HG02798 (cell line): ENCODE measurements around the gene DLK2.
A peak's percentile ranks its signal among the peaks of the same experiment; 100 is the strongest.
"Not testable (repeated sequence)": the region's sequence is repeated elsewhere in the genome, so short reads cannot be mapped to it uniquely, and the experiment has no call there.

Experiments
- ATAC-seq: cut with Tn5 transposase; IDR thresholded peaks from one replicate; pipeline ENCODE4 v1.9.1; 2021; ENCODE audit warnings: mild to moderate bottlenecking; ENCODE audit not compliant: unreplicated experiment, poor library complexity

The DLK2 gene

DNA sequence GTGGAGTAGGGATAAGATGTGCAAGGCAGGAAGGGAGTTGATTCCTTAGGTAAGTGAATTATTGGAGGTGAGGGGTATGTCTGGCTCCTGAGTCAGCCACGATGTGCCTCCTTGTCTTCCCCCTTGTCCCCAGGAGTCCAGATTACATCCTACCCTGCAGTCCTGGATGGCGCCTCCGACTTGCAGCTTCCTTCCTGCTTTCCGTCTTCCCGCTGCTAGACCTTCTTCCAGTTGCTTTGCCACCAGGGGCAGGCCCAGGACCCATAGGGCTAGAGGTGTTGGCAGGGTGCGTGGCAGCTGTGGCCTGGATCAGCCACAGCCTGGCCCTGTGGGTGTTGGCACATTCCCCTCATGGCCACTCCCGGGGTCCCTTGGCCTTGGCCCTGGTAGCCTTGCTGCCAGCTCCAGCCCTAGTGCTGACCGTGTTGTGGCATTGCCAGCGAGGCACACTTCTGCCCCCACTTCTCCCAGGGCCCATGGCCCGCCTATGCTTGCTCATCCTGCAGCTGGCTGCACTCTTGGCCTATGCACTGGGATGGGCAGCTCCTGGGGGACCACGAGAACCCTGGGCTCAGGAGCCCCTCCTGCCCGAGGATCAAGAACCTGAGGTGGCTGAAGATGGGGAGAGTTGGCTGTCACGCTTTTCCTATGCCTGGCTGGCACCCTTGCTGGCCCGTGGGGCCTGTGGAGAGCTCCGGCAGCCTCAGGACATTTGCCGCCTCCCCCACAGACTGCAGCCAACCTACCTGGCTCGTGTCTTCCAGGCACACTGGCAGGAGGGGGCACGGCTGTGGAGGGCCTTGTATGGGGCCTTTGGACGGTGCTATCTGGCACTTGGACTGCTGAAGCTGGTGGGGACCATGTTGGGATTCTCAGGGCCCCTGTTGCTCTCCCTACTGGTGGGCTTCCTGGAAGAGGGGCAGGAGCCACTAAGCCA, 23.1 kb downstream of the DLK2 start:
- ATAC-seq, result no peak

- ATAC-seq, result no peak
These were observed 26.5 kb downstream of the DLK2 start for GRCh38 chr6:43428874-43429273.

- ATAC-seq, result no peak
These were observed 27.2 kb downstream of the DLK2 start for GRCh38 chr6:43428112-43428570.

DNA sequence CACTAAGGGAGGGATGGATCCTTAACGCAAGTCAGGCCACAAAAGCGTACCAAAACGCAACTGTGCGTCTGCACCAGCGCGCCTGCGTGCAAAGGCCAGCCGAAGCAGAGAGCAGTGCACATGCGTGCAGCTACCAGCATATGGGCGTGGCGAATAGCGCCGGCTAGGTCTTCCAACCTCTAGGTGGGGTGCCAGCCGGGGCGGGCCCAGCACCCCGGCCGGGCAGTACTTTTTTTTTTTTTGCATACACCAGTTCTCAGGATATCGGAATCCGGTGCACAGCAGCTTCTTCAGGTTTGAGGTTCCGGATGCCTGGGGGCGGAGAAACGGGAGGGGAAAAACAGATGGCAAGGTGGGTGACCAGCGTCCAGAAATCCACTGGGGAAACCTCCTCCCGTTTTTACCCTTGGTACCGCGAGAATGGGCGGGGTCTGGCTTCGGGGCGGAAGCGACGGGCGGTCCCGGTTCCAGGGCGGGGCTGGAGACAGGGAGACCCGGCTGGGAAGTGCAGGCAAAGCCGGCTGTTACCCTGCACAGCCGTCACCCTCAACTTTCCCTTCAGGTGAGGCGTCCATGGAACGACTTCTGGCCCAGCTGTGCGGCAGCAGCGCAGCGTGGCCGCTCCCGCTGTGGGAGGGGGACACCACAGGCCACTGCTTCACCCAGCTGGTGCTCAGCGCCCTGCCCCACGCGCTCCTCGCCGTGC, 27.8 kb downstream of the DLK2 start, which contains the start of gene ABCC10:
TSS of gene ABCC10 (plus strand) at position 136 of the 706 bp plus-strand sequence. CDS start at position 574, 438 bp downstream.
- peak; percentile 95 for ATAC-seq

- no peak for ATAC-seq
These were observed 28.4 kb downstream of the DLK2 start for GRCh38 chr6:43426928-43427405.

- ATAC-seq, result not testable (repeated sequence)
These were observed 30.3 kb downstream of the DLK2 start for GRCh38 chr6:43425083-43425482.

- ATAC-seq, result no peak
These were observed 33.5 kb downstream of the DLK2 start for GRCh38 chr6:43421831-43422230.

GRCh38 chr6:43420012-43420709, 35.2 kb downstream of the DLK2 start:
- ATAC-seq, result no peak

DNA sequence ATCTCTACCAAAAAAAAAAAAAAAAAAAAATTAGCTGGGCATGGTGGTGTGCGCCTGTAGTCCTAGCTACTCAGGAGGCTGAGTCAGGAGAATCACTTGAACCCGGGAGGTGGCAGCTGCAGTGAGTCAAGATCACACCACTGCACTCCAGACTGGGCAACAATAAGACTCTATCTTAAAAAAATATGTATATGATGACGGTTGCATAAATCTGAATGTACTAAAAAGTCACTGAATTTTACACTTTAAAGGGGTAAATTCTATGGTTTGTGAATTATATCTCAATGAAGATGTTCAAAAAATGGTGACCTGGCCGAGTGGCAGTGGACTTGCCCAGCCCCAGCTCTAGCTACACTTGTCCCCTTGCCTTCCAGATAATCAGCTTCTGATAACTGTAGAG, 38.4 kb downstream of the DLK2 start:
- no peak for ATAC-seq

DNA sequence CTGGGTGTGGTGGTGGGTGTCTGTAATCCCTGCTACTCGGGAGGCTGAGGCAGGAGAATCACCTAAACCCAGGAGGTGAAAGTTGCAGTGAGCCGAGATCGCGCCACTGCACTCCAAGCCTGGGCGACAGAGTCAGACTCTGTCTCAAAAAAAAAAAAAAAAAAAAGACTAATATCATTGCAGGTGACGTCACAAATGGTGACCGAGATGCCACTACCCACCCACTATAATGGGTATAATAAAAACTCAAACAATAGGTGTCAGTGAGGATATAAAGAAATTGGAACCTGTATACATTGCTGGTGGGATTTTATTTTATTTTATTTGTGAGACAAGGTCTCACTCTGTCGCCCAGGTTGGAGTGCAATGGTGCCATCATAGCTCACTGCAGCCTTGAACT, 40.1 kb downstream of the DLK2 start:
- ATAC-seq, result not testable (repeated sequence)

GRCh38 chr6:43413002-43413401, 42.3 kb downstream of the DLK2 start:
- no peak for ATAC-seq

DNA sequence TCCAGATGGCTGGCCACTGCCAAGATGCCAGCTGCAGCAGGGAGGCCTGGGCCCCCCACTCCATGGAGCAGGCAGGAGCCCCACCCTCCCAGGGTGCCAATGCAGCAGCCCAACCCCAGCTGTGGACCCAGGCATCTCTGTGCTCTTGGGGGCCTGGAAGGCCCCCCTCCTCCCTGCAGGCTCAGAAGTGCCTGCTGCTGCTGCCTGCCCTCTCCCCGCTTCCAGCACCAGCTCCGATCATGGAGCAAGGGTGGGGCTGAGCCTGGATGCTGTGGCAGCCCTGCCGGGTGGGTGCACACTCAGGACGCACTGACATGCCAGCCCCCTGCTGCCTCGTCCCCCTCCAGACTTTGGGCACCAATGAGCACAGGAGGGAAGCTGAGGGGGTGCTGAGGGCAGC, 42.8 kb downstream of the DLK2 start:
- ATAC-seq, result no peak

DNA sequence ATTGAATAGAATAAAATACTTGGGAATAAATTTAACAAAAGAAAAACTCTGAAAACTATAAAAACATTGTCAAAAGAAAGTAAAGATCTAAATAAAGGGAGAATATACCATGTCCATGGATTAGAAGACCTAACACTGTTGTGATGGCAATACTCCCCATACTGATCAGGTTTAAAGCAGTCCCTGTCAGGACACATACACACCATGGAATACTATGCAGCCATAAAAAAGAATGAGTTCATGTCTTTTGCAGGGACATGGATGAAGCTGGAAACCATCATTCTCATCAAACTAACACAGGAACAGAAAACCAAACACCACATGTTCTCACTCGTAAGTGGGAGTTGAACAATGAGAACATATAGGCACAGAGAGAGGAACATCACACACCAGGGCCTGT, 44.6 kb downstream of the DLK2 start:
- ATAC-seq, result not testable (repeated sequence)

GRCh38 chr6:43408259-43408658, 47.1 kb downstream of the DLK2 start:
- no peak for ATAC-seq

- no peak for ATAC-seq
These were observed 48.1 kb downstream of the DLK2 start for GRCh38 chr6:43407296-43407695.

GRCh38 chr6:43405354-43405753, 50.0 kb downstream of the DLK2 start:
- no peak for ATAC-seq

GRCh38 chr6:43402820-43403219, 52.5 kb downstream of the DLK2 start:
- no peak for ATAC-seq

- ATAC-seq, result no peak
These were observed 53.6 kb downstream of the DLK2 start for GRCh38 chr6:43401730-43402129.
